Heart right ventricle (tissue), 16 donors: ENCODE data around the gene HADHA. TPM values are rescaled to one million over a fixed set of nuclear protein-coding genes. Genes with fewer than 3 reads are reported as not detected.
"Not testable (repeated sequence)": the region's sequence is repeated elsewhere in the genome, so short reads cannot be mapped to it uniquely, and the experiment has no call there.

ENCODE experiments used
- ATAC-seq, 8 donors: fragments of 200-7000 bp; cut with Tn5 transposase; one replicate each; pipeline ENCODE4 v1.9.1; 2020; ENCODE audit warnings: mild to moderate bottlenecking in 8 of 8, moderate library complexity in 8 of 8, moderate number of reproducible peaks in 1 of 8
- DNase-seq, 2 donors: peaks; one replicate each; pipeline ENCODE4 v3.0.0-alpha.2; 2020
- H3K27ac ChIP-seq, 10 donors: fragments of 200-600 bp; sonication (generic) in 2 of 10; one replicate each; pipeline versions ENCODE4 v1.5.0 to v1.8.0; 2020 to 2022; ENCODE audit warnings: mild to moderate bottlenecking in 3 of 10
- H3K27me3 ChIP-seq, 7 donors: fragments of 200-600 bp; one replicate each; pipeline ENCODE4 v1.8.0; 2021 to 2022; ENCODE audit warnings: mild to moderate bottlenecking in 2 of 7
- H3K36me3 ChIP-seq, 9 donors: fragments of 200-600 bp; sonication (generic) in 1 of 9; one replicate each; pipeline versions ENCODE4 v1.5.0 to v1.8.0; 2020 to 2022; ENCODE audit warnings: mild to moderate bottlenecking in 2 of 9
- H3K4me1 ChIP-seq, 9 donors: fragments of 200-600 bp; sonication (generic) in 1 of 9; one replicate each; pipeline versions ENCODE4 v1.5.0 to v1.8.0; 2020 to 2022; ENCODE audit warnings: mild to moderate bottlenecking in 4 of 9
- H3K4me3 ChIP-seq, 10 donors: fragments of 200-600 bp; sonication (generic) in 2 of 10; one replicate each; pipeline versions ENCODE4 v1.5.0 to v1.8.0; 2020 to 2022; ENCODE audit warnings: mild to moderate bottlenecking in 7 of 10, moderate library complexity in 2 of 10
- H3K9me3 ChIP-seq, 11 donors: fragments of 200-600 bp in 10 of 11; sonication (generic) in 2 of 11; one replicate each; pipeline versions ENCODE4 v1.5.0 to v1.8.0; 2013 to 2022; ENCODE audit warnings: mild to moderate bottlenecking in 2 of 11, control low read depth in 1 of 11, moderate library complexity in 1 of 11
- CTCF ChIP-seq, 9 donors: fragments of 200-600 bp; sonication (generic) in 2 of 9; IDR thresholded peaks; one replicate each; pipeline versions ENCODE4 v1.5.0 to v1.8.0; 2021 to 2022; ENCODE audit warnings: antibody characterized with exemption in 9 of 9, mild to moderate bottlenecking in 5 of 9, moderate library complexity in 1 of 9
- WGBS, 2 donors: extraction: QIAGEN DNeasy Blood & Tissue Kit; methylation state at CpG; one replicate each; pipeline ENCODE4 v1.1.7; 2013; ENCODE audit warnings: inconsistent platforms in 1 of 2; 5-methylcytosine and 5-hydroxymethylcytosine counted together
- intact Hi-C, 10 donors: fragments of 100-400 bp; cut with DNase I; formaldehyde crosslinking; loops; one replicate each; pipeline versions ENCODE4 v1.11.1 to v1.14.2; 2022
- polyA plus RNA-seq, 2 donors: library from polyadenylated mRNA; stranded (reverse); fragments of 200-250 nt; gene quantifications; one replicate each; pipeline ENCODE4 v1.2.3, GENCODE V29; 2013
- total RNA-seq, 10 donors: library from RNA; stranded (reverse); fragmentation: NEBNext Ultra II Directional in 3 of 10; extraction: Animal tissue kit (Norgen Biotek cat#: 25700) in 3 of 10; gene quantifications; one replicate each; pipeline versions ENCODE4 v1.2.1 to v1.2.4, GENCODE V29; 2021 to 2023
- donor health status: Arrhythmogenic right ventricular cardiomyopathy.
- donor health status: ischemic (EF 13 %, LVEDD 7.1; RV severe dilation, severe dysfunction).
- donor health status: healthy with polysubstance abuse.
- donor health status: DM: no; HTN: yes; CAD: no.
- donor health status: DM: no; HTN: no; CAD: no.
- donor health status: ischemic (EF 25% LVEDD 6.9; RV normal size, moderate dysfunction).
- donor health status: ischemic (EF 25% LVEDD 5.7; RV mildly dilated, moderate dysfunction).
- donor health status: healthy.
- donor health status: DM: yes; HTN: yes; CAD: no.
- donor health status: Ischemic cardiomyopathy.
- donor health status: ischemic (EF 35%, LVEDD 5.7; RV mildly dilated, moderate dysfunction).
- donor health status: nonischemic (EF 11% LVEDD 7.7; RV severe dilation, severe dysfunction).
- donor health status: DM: yes; HTN: yes; CAD: no.
- donor health status: PGD.
- donor health status: ischemic (EF 29% LVEDD 5.4; RV normal size, mild dysfunction).
- donor health status: nonischemic (EF 23%, LVEDD 6.1; RV moderate dilation, normal function).

Gene HADHA
- total and polyA plus RNA-seq, 12 donors = 143 to 686 (median 377) TPM

- Histone ChIP-seq H3K9me3 (no peaks in the 10 kb centered on the region), H3K36me3 (no peaks in the 10 kb centered on the region), H3K4me1 (peaks cover 0 to 16% (median 12%) of the 10 kb centered on the region in 9 donors), H3K27ac (no peak overlapping the region), H3K4me3 (no peak overlapping the region), H3K27me3 (peaks cover 11 to 35% (median 24%) of the 10 kb centered on the region in 7 donors)
- DNase-seq = no peak
- TF ChIP-seq CTCF (IDR thresholded peaks at IDR 0.05) = no peak
- intact Hi-C loops = no loop called here
- no peak for ATAC-seq
- WGBS, 2 donors = 94 to 95% methylated on average over 5 of the region's 5 CpGs
These were observed 75.2 kb downstream of the HADHA start for GRCh38 chr2:26169226-26169625.

- ATAC-seq (no peak), DNase-seq (no peak)
- Histone ChIP-seq H3K4me1 (peaks cover 0 to 16% (median 11%) of the 10 kb centered on the region in 9 donors), H3K36me3 (no peaks in the 10 kb centered on the region), H3K27me3 (peaks cover 7 to 31% (median 20%) of the 10 kb centered on the region in 7 donors), H3K4me3 (no peak overlapping the region), H3K9me3 (no peaks in the 10 kb centered on the region), H3K27ac (no peak overlapping the region)
- TF ChIP-seq CTCF (IDR thresholded peaks at IDR 0.05) = no peak
- intact Hi-C loops = no loop called here
- WGBS, 2 donors = 92 to 94% methylated on average over 4 of the region's 4 CpGs
These were observed 75.6 kb downstream of the HADHA start for GRCh38 chr2:26168785-26169184.

- H3K36me3 ChIP-seq, H3K4me1 ChIP-seq, H3K9me3 ChIP-seq, intact Hi-C loops, H3K4me3 ChIP-seq, ATAC-seq, DNase-seq, H3K27ac ChIP-seq: not testable (repeated sequence)
- WGBS, 2 donors = 91 to 95% methylated on average over 6 of the region's 6 CpGs
- peaks cover 0 to 12% (median 2%) of the 10 kb centered on the region in 7 donors for H3K27me3 ChIP-seq
These were observed 77.9 kb downstream of the HADHA start for GRCh38 chr2:26166541-26166940.

- Histone ChIP-seq H3K36me3 (no peaks in the 10 kb centered on the region), H3K4me3 (no peak overlapping the region), H3K9me3 (no peaks in the 10 kb centered on the region), H3K27me3 (peaks cover 0 to under 1% (median 0%) of the 10 kb centered on the region in 7 donors), H3K4me1 (peaks cover 0 to 8% (median 0%) of the 10 kb centered on the region in 9 donors), H3K27ac (no peak overlapping the region)
- 90 to 96% methylated on average over 4 of the region's 4 CpGs for whole genome bisulfite sequencing, 2 donors
- intact Hi-C loops = no loop called here
- no peak for DNase-seq
- TF ChIP-seq CTCF (IDR thresholded peaks at IDR 0.05) = no peak
- ATAC-seq = no peak
These were observed 79.0 kb downstream of the HADHA start for GRCh38 chr2:26165403-26165802.

GRCh38 chr2:26164641-26165211 lies 79.7 kb downstream of the HADHA start:
- peak overlapping the region in 8 of 10 donors; percentile 5 to 74 (median 52) for H3K27ac ChIP-seq
- ATAC-seq = peak in 1 of 8 donors; percentile 34
- H3K9me3 ChIP-seq = no peaks in the 10 kb centered on the region
- H3K4me1 ChIP-seq = peaks cover 0 to 8% (median 0%) of the 10 kb centered on the region in 9 donors
- no peaks in the 10 kb centered on the region for H3K36me3 ChIP-seq
- H3K27me3 ChIP-seq = no peaks in the 10 kb centered on the region
- DNase-seq = no peak
- no peak overlapping the region for H3K4me3 ChIP-seq
- TF ChIP-seq CTCF (IDR thresholded peaks at IDR 0.05) = no peak
- intact Hi-C loops = no loop called here
- WGBS, 2 donors = 89% methylated on average over 8 of the region's 8 CpGs
